OCI-LY3 (cell line): ENCODE results near the gene ARHGAP15.

Source experiments
- H2AFZ ChIP-seq: fragments of 200-600, 300-600 bp; shearing (Covaris generic); 2 replicates; pipeline ENCODE4 v1.6.0; 2014; ENCODE audit warnings: antibody characterized with exemption, low read depth, low read length
- H3K27ac ChIP-seq: fragments of 200-600, 300-600 bp; sonication (generic); 2 replicates; pipeline ENCODE4 v1.5.1; 2014; ENCODE audit warnings: mild to moderate bottlenecking, low read length, moderate library complexity, mixed read lengths
- H3K27me3 ChIP-seq: fragments of 200-600, 300-600 bp; sonication (generic); 2 replicates; pipeline ENCODE4 v1.6.1; 2014; ENCODE audit warnings: low read depth, low read length, mixed read lengths
- H3K36me3 ChIP-seq: fragments of 200-600, 300-600 bp; sonication (generic); replicated peaks from 2 replicates; pipeline ENCODE3; 2014; ENCODE audit warnings: low read depth, low read length, mixed read lengths
- H3K4me1 ChIP-seq: fragments of 300-600, 200-600 bp; sonication (generic); 2 replicates; pipeline ENCODE4 v1.6.1; 2014; ENCODE audit warnings: low read length, mixed read lengths
- H3K4me2 ChIP-seq: fragments of 200-600, 300-600 bp; sonication (generic); 2 replicates; pipeline ENCODE4 v1.6.1; 2014; ENCODE audit warnings: low read length, mixed read lengths
- H3K4me3 ChIP-seq: fragments of 300-600, 200-600 bp; sonication (generic); 2 replicates; pipeline ENCODE4 v1.5.1; 2014; ENCODE audit warnings: antibody characterized with exemption, mild to moderate bottlenecking, low read length, moderate library complexity
- H3K79me2 ChIP-seq: fragments of 300-600, 200-600 bp; shearing (Covaris generic); 2 replicates; pipeline ENCODE4 v1.6.1; 2014; ENCODE audit warnings: mild to moderate bottlenecking, low read length, mixed read lengths
- H3K9ac ChIP-seq: fragments of 300-600, 200-600 bp; shearing (Covaris generic); 2 replicates; pipeline ENCODE4 v1.6.0; 2014; ENCODE audit warnings: mild to moderate bottlenecking, low read length, moderate library complexity
- H3K9me3 ChIP-seq: fragments of 200-600, 300-600 bp; shearing (Covaris generic); 2 replicates; pipeline ENCODE4 v1.6.1; 2014; ENCODE audit warnings: low read length, mixed read lengths; ENCODE audit not compliant: insufficient read depth
- H4K20me1 ChIP-seq: fragments of 200-600, 300-600 bp; sonication (generic); 2 replicates; pipeline ENCODE4 v1.6.1; 2016; ENCODE audit warnings: low read length, mixed read lengths; ENCODE audit not compliant: insufficient read depth
- EZH2phosphoT487 ChIP-seq: fragments of 200-600 bp; shearing (Covaris generic); IDR thresholded peaks from 2 replicates; pipeline ENCODE4 v1.6.1; 2018; ENCODE audit warnings: antibody characterized with exemption, mixed run types, low read depth
- TF ChIP-seq, protein P1 (sequence below): fragments of 200-600, 300-600 bp; sonication (generic); IDR thresholded peaks from 2 replicates; pipeline ENCODE4 v1.5.1; 2014; ENCODE audit warnings: antibody characterized with exemption, low read length, low read depth

The ARHGAP15 gene

DNA sequence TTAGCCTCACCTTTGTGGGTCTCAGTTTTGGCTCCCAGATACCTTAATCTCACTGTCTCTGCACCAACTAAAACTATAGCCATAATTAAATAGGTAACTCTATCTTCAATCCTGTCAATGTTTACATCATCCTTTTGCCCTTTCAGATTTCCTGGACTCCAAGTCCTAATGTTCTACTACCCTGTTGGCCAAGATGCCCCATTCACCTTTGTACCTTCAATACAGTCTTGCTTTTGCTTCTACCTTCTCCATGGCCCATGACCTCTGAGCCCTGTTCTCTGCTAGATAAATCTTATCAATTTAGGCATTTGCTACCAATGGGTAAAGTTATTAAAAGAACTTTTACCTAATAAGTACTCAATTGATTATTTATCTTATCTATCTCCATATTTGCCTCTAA, 635.5 kb downstream of the ARHGAP15 start:
- Histone ChIP-seq H3K4me2 (no peak overlapping the region), H2AFZ (no peak overlapping the region), H3K4me1 (peaks cover 6% of the 10 kb centered on the region; the same call in 1 of the 2 replicates), H3K9me3 (no peaks in the 10 kb centered on the region), H3K36me3 (peaks cover 10% of the 10 kb centered on the region), H3K27me3 (no peaks in the 10 kb centered on the region), H4K20me1 (no peaks in the 10 kb centered on the region), H3K9ac (no peak overlapping the region), H3K79me2 (no peaks in the 10 kb centered on the region), H3K27ac (no peak overlapping the region), H3K4me3 (no peak overlapping the region)
- TF ChIP-seq, protein P1, sequence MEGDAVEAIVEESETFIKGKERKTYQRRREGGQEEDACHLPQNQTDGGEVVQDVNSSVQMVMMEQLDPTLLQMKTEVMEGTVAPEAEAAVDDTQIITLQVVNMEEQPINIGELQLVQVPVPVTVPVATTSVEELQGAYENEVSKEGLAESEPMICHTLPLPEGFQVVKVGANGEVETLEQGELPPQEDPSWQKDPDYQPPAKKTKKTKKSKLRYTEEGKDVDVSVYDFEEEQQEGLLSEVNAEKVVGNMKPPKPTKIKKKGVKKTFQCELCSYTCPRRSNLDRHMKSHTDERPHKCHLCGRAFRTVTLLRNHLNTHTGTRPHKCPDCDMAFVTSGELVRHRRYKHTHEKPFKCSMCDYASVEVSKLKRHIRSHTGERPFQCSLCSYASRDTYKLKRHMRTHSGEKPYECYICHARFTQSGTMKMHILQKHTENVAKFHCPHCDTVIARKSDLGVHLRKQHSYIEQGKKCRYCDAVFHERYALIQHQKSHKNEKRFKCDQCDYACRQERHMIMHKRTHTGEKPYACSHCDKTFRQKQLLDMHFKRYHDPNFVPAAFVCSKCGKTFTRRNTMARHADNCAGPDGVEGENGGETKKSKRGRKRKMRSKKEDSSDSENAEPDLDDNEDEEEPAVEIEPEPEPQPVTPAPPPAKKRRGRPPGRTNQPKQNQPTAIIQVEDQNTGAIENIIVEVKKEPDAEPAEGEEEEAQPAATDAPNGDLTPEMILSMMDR, result no peak
- TF ChIP-seq EZH2phosphoT487, result no peak

DNA sequence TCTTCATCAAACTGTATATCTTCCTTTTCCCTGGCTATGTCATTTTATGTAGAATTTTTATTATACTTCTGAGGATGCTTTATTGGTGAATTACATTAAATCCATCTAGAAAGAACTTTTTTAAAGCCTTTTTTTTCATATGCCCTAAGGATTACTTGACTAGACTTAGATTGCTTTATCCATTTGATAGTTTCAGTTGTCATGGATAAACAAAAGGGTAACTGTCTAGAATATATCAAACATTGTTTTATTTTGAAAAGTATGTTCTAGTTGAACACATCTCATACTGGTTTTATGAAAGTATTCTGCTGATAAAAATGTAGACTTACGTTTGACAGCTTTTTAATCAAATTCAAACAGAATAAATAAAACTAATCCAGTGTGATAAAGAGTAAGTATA, 639.8 kb downstream of the ARHGAP15 start:
- TF ChIP-seq EZH2phosphoT487, result no peak
- TF ChIP-seq, protein P1, result no peak

DNA sequence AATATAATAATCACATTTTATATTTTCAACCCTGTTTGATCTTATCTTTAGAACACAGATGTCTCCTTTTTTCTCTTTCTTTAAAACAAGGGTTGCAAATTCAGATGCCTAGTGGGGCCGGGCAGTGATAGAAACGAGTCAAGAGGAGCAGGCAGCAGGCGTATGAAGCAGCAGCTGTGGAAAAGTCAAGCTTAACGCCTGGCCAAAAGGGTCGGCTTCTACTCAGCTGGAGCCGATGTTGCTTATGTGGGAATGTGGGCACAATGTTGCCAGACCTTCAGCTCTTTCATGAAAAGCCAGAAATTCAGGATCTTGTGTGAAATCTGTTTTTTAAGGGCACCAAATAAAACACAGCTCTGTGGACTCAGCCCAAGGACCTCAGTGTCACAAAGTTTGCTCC, 642.7 kb downstream of the ARHGAP15 start:
- peaks cover 10% of the 10 kb centered on the region for H3K36me3 ChIP-seq
- H3K4me2 ChIP-seq, result no peak overlapping the region
- no peak overlapping the region for H3K9ac ChIP-seq
- no peaks in the 10 kb centered on the region for H3K4me1 ChIP-seq
- H3K27me3 ChIP-seq, result no peaks in the 10 kb centered on the region
- no peaks in the 10 kb centered on the region for H4K20me1 ChIP-seq
- H3K9me3 ChIP-seq, result no peaks in the 10 kb centered on the region
- no peak overlapping the region for H3K4me3 ChIP-seq
- no peak for TF ChIP-seq EZH2phosphoT487
- TF ChIP-seq, protein P1, result no peak
- H3K27ac ChIP-seq, result no peak overlapping the region
- no peak overlapping the region for H2AFZ ChIP-seq
- H3K79me2 ChIP-seq, result no peaks in the 10 kb centered on the region

More for the DNA sequence above, 639.8 kb downstream of the ARHGAP15 start:
- Histone ChIP-seq H3K4me2 (no peak overlapping the region), H3K79me2 (no peaks in the 10 kb centered on the region), H3K4me3 (no peak overlapping the region), H3K4me1 (no peaks in the 10 kb centered on the region), H3K27ac (no peak overlapping the region), H3K9me3 (no peaks in the 10 kb centered on the region), H2AFZ (no peak overlapping the region), H3K36me3 (peaks cover 10% of the 10 kb centered on the region), H4K20me1 (no peaks in the 10 kb centered on the region), H3K27me3 (no peaks in the 10 kb centered on the region), H3K9ac (no peak overlapping the region)

DNA sequence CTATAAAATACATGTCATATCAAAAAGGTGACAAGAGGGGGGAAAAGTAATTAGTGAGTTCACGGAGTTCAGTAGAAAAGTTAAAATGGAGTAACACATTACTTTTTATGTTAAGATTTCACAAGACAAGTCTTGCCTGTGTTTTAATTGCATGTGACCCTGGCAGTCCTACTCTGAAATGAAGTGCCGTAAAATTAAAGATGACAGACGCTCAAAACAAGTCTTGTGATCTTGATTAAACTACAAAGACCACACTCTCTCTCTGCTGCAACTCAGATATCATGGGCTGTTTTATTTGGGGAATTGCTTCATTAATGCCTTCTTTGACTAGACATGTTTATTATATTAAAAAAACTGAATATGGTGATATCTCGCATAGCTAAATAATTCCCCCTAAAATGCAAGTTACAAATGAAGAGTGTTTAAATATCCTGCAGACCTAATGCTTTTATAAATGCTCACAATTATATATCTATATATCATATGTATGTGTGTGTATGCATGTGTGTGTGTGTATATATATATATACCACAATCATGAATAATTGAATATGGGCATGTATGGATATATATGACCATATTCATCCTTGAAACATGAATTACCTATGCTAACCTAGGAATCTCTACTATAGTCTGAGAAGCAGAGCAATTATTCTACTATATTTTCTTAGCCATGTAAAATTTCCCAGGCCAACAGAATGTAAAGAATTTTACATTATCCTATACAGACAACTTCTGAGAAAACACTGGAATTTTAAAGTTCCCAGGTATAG, 647.5 kb downstream of the ARHGAP15 start:
- H3K27me3 ChIP-seq, result no peaks in the 10 kb centered on the region
- TF ChIP-seq EZH2phosphoT487, result no peak
- TF ChIP-seq, protein P1, result no peak
- H3K4me2 ChIP-seq, result no peak overlapping the region
- H2AFZ ChIP-seq, result no peak overlapping the region
- no peaks in the 10 kb centered on the region for H3K79me2 ChIP-seq
- H3K27ac ChIP-seq, result no peak overlapping the region
- H3K4me3 ChIP-seq, result no peak overlapping the region
- no peaks in the 10 kb centered on the region for H4K20me1 ChIP-seq
- no peak overlapping the region for H3K9ac ChIP-seq
- peaks cover 3% of the 10 kb centered on the region; the same call in 1 of the 2 replicates for H3K4me1 ChIP-seq
- no peaks in the 10 kb centered on the region for H3K9me3 ChIP-seq
- no peaks in the 10 kb centered on the region for H3K36me3 ChIP-seq
